SIG-M5 treated with dmso at 0.1 percent for 504 hours (cell line): ENCODE results near the gene PDK1.

Experiments
- DNase-seq: peaks from one replicate; lab custom pipeline; 2025; ENCODE audit not compliant: unreplicated experiment; lab: John Stamatoyannopoulos, UW

The PDK1 gene

GRCh38 chr2:172639823-172640222 is 83.9 kb downstream of the PDK1 start:
- no peak for DNase-seq

DNA sequence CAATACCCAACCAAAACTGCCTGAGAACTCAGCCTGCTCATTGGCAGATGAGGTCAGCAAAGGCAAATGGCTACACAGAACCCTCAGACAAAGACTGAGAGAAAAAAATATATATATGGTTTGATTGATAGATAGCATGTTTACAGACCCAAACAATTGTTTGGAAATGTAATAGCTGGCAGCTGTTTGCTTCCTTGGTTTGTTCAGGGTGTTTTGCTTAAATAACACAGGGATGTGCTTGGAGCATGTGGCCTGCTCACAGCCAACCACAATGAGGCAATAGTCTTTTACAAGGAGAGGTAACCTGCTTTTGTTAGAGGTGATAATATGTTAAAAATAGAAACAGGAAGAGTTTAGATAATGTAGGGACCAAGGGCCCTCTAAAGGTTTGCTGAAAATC is 84.5 kb downstream of the PDK1 start:
- no peak for DNase-seq

GRCh38 chr2:172642301-172643020 is 86.6 kb downstream of the PDK1 start:
- DNase-seq, result no peak

DNA sequence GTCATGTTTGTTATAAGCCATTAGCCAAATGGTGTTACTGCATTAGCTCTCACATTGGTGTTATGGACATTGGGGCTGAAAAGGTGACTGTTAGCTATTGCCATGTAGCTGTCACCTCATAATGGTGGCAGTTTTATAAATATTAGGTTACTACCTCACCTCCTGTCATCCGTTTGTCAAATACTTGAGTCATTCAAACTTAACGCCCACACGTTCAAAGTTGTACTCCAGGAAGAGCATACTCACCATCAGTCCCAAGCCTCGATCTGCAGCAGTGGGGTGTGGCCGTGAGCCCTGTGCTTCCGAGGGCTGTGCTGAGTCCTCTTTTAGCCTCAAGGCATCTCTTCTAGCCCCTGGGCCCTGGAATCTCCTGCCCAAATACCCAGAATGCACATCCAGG is 87.3 kb downstream of the PDK1 start:
- no peak for DNase-seq

DNA sequence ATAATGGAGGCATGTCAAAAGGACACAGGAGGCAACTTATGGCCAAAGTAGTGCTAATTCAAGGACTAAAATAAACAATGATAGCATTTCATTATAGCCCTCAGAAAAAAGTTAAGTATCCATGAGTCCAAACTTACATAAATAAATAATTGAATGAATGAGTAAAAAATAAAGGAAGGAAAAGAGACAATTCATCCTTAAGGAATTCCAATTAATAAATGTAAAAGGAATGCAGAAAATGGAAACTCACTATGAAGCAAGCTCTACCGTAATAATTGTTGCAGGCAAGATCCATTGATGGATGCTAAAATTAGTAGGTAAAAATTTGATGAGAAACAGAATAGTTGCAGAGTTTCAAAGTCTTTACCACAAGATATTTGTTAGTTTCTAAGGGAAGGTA is 91.5 kb downstream of the PDK1 start:
- no peak for DNase-seq

DNA sequence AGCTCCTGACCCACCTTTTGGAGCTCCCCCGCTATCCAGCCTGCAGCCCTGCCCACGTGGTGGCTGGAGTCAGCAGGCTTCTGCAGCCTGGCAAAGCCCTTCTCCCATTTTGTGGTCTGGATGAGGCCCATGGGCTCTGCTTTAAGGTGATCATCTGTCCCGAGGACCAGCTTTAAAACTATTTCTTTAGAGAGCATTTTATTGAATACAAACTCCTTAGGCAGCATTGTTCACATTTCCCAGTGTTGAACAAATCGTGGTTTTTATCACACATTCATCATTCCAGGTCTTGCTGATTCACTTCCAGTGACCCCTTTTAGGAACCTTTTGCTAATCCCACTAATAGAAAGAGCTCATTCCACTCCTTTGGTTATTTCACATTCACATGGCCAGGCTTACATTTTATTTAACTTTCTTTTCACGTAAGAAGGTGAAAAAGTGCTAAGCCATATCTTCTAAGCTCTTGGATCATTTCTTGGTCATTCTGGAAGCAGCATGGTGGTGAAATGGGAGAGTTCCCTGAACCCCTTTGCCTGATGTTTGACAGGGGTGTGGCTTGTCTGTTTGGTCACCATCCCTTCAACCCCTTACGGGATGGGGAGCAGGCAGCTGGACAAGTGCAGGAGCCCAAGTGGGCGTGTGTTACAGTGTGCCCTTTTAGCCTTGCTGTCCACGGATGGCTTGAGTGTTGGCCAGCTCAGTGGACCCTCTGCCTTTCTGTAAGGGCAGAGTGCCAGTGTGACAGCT is 99.4 kb downstream of the PDK1 start:
- DNase-seq, result no peak

DNA sequence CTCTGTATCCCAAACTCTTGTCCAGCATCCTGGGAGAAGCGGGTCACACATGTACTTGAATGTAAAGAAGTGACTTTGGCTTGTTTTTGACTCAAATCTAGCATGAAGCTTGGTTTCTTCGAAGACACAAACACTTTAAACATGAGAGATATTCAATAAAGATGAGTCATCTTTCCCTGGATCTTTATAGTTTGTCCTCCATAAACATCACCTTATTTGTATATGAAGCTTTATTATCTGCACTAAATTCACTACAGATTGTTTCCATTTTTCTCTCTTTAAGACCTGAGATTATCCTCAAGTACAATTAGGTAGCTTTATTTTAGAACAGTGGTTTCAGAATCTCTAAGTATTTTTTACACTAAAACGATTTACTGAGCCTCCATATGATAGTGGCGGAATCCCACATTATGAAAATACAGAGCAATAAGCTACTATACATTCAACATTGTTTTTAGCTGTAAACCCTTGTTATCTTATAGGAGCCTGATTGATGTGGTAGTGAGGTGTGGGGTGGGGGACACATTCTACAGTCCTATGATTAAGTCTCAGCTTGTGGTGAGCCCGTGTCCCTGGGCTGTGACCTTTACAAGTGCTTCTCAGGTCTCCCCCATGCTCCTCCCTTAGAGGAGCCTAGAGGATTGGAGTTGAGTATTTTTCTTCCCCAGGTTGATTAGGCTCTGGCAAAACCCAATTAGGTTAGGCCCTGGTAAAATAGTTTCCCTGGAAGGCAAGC is 100.1 kb downstream of the PDK1 start:
- no peak for DNase-seq
